HFFc6 (cell line): ENCODE data around the gene FTSJ1. TPM values are rescaled to one million over a fixed set of nuclear protein-coding genes. Genes with fewer than 3 reads are reported as not detected.

Experiments used
- DNase-seq: peaks from one replicate; pipeline ENCODE4 v3.0.0-alpha.2; 2018
- H3K27ac Mint-ChIP-seq: 2 replicates; pipeline ENCODE4 v1.8.0; 2020; ENCODE audit warnings: mild to moderate bottlenecking, mixed read lengths
- H3K27me3 Mint-ChIP-seq: 2 replicates; pipeline ENCODE4 v1.8.0; 2021; ENCODE audit warnings: mild to moderate bottlenecking, moderate library complexity, mixed read lengths; ENCODE audit not compliant: insufficient read depth
- H3K36me3 Mint-ChIP-seq: 2 replicates; pipeline ENCODE4 v1.8.0; 2021; ENCODE audit warnings: low read depth, mixed read lengths
- H3K4me1 Mint-ChIP-seq: 2 replicates; pipeline ENCODE4 v1.8.0; 2020; ENCODE audit warnings: low read depth, mixed read lengths
- H3K4me3 Mint-ChIP-seq: 2 replicates; pipeline ENCODE4 v1.8.0; 2020; ENCODE audit warnings: mild to moderate bottlenecking, moderate library complexity, mixed read lengths
- H3K9me3 Mint-ChIP-seq: 2 replicates; pipeline ENCODE4 v1.8.0; 2020; ENCODE audit warnings: mild to moderate bottlenecking, mixed read lengths
- total RNA-seq, 6 experiments: library from RNA; stranded (reverse); fragmentation: NEBNext Ultra II Directional; extraction: Animal tissue kit (Norgen Biotek cat#: 25700); gene quantifications; 2 replicates in 1 of 6; 3 replicates in 5 of 6; pipeline ENCODE4 v1.2.3, GENCODE V29; 2021
- TF ChIP-seq, protein P1 (sequence below): fragments of 200-600 bp; sonication (generic); IDR thresholded peaks from 2 replicates; pipeline ENCODE4 v1.5.0; 2021; ENCODE audit warnings: antibody characterized with exemption, mild to moderate bottlenecking

The FTSJ1 gene
- total RNA-seq, 6 experiments from 2014 or later, result 51.5 to 66.7 (median 59.7) TPM

DNA sequence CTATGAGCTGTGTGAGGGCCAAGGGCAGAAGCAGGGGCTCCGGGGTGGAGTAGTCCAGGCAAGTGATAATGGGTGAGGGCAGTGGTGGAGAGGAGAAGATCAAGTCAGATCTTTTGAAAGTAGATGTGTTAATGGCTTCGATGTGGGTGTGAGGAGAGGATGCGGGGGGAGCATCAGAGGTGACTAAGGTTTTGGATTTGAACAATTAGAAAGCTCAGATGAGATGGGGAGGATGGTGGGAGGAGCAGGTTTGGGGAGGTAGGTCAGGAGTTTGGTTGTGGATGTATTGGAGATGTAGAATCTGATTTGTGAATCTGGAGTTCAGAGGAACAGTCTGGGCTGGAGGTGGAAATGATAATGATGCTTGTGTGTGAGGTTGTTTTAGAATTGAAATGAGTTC, 4.6 kb downstream of the FTSJ1 start:
- Mint-ChIP-seq H3K4me1 (peaks cover 12% of the 10 kb centered on the region), H3K4me3 (no peak overlapping the region), H3K36me3 (peaks cover 15% of the 10 kb centered on the region; the same call in 1 of the 2 replicates), H3K27me3 (peaks cover 2% of the 10 kb centered on the region), H3K27ac (peak overlapping the region; percentile 48), H3K9me3 (no peaks in the 10 kb centered on the region)
- no peak for DNase-seq
- TF ChIP-seq, protein P1, sequence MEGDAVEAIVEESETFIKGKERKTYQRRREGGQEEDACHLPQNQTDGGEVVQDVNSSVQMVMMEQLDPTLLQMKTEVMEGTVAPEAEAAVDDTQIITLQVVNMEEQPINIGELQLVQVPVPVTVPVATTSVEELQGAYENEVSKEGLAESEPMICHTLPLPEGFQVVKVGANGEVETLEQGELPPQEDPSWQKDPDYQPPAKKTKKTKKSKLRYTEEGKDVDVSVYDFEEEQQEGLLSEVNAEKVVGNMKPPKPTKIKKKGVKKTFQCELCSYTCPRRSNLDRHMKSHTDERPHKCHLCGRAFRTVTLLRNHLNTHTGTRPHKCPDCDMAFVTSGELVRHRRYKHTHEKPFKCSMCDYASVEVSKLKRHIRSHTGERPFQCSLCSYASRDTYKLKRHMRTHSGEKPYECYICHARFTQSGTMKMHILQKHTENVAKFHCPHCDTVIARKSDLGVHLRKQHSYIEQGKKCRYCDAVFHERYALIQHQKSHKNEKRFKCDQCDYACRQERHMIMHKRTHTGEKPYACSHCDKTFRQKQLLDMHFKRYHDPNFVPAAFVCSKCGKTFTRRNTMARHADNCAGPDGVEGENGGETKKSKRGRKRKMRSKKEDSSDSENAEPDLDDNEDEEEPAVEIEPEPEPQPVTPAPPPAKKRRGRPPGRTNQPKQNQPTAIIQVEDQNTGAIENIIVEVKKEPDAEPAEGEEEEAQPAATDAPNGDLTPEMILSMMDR, result no peak

DNA sequence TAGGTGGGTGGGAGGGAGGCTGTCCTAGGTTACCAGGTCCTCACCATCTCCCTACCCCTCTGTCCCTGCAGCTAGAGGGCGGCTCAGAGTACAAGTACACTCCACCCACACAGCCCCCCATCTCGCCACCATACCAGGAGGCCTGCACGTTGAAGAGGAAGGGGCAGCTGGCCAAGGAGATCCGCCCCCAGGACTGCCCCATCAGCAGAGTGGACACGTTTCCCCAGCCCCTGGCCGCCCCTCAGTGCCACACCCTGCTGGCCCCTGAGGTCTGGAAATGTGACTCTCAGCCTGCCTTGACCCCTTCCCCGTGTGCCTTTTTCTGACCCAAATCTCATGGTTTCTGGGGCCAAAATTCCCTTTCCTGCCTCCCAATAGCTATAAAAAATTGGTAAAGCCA, 6.5 kb downstream of the FTSJ1 start:
- no peak overlapping the region for H3K27ac Mint-ChIP-seq
- H3K36me3 Mint-ChIP-seq, result peaks cover 7% of the 10 kb centered on the region; the same call in 1 of the 2 replicates
- H3K9me3 Mint-ChIP-seq, result no peaks in the 10 kb centered on the region
- peaks cover 11% of the 10 kb centered on the region for H3K4me1 Mint-ChIP-seq
- DNase-seq, result no peak
- H3K27me3 Mint-ChIP-seq, result no peaks in the 10 kb centered on the region; the same call in none of the 2 replicates
- TF ChIP-seq, protein P1, result no peak
- H3K4me3 Mint-ChIP-seq, result no peak overlapping the region

DNA sequence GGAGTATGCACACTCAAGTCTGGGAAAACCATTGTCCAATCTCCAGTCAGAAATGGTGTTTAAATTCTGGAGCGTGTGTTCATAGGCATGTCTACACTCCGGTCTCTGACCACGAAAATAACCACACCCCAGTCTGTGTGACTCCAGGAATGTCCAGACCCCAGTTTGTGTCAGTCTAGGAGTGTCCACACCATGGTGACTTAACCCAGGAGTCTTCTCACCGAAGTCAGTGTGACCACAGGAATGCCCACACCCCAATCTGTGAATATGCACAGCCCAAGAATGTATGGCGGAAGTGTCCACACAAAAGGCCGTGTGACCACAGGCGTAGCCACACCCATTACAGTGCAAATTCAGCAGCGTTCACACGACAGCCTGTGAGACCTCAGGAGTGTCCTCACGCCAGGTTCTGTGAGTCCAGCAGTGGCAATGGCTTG, 11.4 kb downstream of the FTSJ1 start:
- TF ChIP-seq, protein P1, result no peak
- Mint-ChIP-seq H3K27ac (peak overlapping the region; percentile 93), H3K36me3 (peaks cover 5% of the 10 kb centered on the region; the same call in 1 of the 2 replicates), H3K9me3 (no peaks in the 10 kb centered on the region), H3K4me1 (peaks cover 32% of the 10 kb centered on the region), H3K4me3 (peak overlapping the region; percentile 52), H3K27me3 (peaks cover 2% of the 10 kb centered on the region)
- peak; percentile 95 for DNase-seq

DNA sequence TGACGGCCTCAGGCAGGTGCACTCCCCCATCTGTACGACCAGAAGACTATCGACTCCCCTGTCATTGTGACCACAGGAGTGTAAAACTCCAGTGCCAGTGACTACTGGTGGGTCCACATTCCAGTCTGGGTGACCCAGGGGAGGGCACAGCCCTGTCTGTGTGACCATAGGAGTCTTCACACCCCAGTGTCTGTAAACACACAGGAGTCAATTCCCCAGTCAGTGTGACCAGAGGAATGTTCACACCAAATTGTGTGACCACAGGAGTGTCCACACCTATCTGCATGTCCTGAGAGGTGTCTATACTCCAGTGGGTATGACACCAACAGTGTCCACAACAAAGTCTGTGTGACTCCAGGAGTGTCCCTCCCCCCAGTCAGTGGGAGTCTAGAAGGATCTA, 12.0 kb downstream of the FTSJ1 start:
- Mint-ChIP-seq H3K36me3 (peaks cover 5% of the 10 kb centered on the region; the same call in 1 of the 2 replicates), H3K27ac (peak overlapping the region; percentile 93), H3K4me1 (peaks cover 37% of the 10 kb centered on the region), H3K9me3 (no peaks in the 10 kb centered on the region), H3K27me3 (peaks cover 2% of the 10 kb centered on the region), H3K4me3 (no peak overlapping the region)
- TF ChIP-seq, protein P1, result no peak
- DNase-seq, result no peak

DNA sequence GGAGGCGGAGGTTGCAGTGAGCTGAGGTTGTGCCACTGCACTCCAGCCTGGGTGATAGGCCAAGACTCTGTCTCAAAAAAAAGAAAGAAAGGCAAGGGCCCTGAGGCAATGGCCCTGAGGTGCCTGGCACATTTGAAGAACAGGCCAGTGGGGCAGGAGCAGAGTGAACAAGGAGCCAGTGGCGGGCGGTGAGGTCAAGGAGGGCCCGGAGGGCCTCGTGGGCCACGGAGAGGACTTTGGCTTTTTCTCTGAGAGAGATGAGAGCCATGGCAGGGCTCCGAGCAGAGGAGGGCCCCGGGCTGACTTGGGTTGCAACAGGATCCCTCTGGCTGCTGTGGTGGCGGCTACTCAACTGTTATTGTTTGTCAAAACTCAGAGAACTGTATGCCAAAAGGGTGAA, 13.3 kb downstream of the FTSJ1 start:
- Mint-ChIP-seq H3K4me1 (peaks cover 37% of the 10 kb centered on the region), H3K9me3 (no peaks in the 10 kb centered on the region), H3K27ac (no peak overlapping the region), H3K36me3 (peaks cover 5% of the 10 kb centered on the region; the same call in 1 of the 2 replicates), H3K27me3 (peaks cover 2% of the 10 kb centered on the region), H3K4me3 (no peak overlapping the region)
- TF ChIP-seq, protein P1, result no peak
- no peak for DNase-seq

DNA sequence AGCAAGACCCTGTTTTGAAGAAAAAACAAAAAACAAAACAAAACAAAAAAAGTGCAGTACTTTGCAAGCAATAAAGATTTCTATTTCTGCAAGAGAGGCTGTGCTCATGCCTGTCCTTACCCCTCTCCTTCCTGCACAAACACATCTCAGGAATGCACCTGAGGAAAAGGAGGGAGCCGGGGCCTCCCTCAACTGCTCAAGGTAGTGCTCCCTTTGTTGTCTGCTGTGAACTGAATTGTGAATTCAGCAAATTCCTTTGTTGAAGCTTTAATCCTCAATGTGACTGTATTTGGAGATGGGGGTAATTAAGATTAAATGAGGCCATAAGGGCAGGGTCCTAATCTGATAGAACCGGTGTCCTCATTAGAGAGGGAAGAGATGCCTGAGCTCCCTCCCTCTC, 13.9 kb downstream of the FTSJ1 start:
- peaks cover 37% of the 10 kb centered on the region for H3K4me1 Mint-ChIP-seq
- H3K27me3 Mint-ChIP-seq, result peaks cover 2% of the 10 kb centered on the region
- no peak overlapping the region for H3K4me3 Mint-ChIP-seq
- DNase-seq, result no peak
- H3K27ac Mint-ChIP-seq, result no peak overlapping the region
- peaks cover 5% of the 10 kb centered on the region; the same call in 1 of the 2 replicates for H3K36me3 Mint-ChIP-seq
- TF ChIP-seq, protein P1, result no peak
- no peaks in the 10 kb centered on the region for H3K9me3 Mint-ChIP-seq
